NCI-H146 (cell line): Measurements from ENCODE around the gene AFTPH.

Source experiments
- DNase-seq: peaks from one replicate; lab custom pipeline; 2025; lab: John Stamatoyannopoulos, UW

AFTPH gene, protein sequence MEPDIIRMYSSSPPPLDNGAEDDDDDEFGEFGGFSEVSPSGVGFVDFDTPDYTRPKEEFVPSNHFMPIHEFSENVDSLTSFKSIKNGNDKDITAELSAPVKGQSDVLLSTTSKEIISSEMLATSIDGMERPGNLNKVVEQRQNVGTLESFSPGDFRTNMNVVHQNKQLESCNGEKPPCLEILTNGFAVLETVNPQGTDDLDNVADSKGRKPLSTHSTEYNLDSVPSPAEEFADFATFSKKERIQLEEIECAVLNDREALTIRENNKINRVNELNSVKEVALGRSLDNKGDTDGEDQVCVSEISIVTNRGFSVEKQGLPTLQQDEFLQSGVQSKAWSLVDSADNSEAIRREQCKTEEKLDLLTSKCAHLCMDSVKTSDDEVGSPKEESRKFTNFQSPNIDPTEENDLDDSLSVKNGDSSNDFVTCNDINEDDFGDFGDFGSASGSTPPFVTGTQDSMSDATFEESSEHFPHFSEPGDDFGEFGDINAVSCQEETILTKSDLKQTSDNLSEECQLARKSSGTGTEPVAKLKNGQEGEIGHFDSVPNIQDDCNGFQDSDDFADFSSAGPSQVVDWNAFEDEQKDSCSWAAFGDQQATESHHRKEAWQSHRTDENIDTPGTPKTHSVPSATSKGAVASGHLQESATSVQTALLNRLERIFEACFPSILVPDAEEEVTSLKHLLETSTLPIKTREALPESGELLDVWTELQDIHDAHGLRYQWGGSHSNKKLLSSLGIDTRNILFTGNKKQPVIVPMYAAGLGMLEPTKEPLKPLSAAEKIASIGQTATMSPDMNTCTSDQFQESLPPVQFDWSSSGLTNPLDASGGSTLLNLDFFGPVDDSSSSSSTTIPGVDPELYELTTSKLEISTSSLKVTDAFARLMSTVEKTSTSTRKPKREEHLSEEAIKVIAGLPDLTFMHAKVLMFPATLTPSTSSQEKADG

DNA sequence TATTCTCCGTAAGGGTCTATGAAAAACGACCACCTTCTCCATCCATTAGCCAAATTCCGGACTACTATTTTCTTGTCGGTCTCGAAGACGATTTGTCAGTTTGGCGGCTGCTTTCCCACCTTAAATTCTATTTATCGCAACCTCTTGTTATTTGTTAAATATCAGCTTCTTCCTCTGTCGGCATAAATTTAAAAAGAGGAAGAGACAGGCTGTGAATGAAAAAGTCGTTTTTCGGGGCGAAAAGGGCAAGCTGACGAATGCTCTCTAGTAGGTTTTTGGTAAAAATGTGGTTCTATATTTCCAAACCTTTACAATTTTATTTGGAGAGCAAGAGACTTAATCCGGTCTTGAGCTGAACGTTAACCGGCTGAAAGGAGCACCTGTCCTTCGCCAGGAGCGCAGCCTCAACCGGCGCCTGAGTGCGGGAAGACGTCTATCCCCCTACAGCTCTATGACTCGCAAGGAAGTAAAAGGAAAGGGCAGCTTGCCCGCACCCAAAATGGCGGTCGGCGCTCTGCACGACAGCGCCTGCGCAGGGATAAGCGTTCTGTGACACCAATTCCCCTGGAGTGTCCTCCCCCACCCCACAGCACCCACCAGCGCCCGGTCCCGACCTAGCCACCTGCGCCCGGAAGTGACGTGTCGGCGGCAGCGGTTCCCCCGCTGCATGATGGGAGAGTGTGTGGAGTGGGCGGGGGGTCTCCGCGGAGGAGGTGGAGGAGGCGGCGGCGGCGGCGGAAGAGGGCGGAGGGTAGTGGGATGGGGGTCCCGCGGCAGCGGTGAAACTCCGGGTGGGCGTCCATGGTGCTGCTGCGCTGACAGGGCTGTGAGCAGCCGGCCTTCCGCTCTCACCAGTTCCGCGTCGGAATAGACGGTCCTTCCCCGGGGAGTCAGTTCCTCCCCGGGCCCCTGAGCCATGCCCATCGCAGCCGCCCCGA is at the start of gene AFTPH:
TSS of gene AFTPH (plus strand) at position 663 of the 938 bp plus-strand sequence. CDS start 27,147 bp downstream, outside the sequence.
- peak; percentile 99 for DNase-seq

GRCh38 chr2:64474636-64475035 is 49.5 kb upstream of the AFTPH start:
- no peak for DNase-seq

DNA sequence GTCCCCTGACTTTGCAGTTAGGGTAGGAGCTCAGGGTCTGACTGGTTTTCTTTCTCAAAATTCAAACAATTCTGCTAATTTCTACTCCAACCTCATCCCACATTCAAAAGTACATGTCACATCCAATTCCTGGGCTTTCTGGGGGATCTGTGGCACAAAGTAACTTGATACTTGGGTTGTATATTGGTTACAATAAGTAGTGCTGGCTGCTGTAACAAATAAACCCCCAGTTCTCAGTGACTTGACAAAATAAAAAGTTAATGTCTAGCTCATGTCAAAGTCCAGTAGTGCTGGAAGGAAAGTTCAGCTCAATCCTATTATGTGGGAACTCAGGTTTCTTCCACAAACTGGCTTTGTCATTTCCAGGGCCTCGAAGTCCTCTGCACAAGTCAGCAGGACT is 47.1 kb upstream of the AFTPH start:
- DNase-seq = no peak

DNA sequence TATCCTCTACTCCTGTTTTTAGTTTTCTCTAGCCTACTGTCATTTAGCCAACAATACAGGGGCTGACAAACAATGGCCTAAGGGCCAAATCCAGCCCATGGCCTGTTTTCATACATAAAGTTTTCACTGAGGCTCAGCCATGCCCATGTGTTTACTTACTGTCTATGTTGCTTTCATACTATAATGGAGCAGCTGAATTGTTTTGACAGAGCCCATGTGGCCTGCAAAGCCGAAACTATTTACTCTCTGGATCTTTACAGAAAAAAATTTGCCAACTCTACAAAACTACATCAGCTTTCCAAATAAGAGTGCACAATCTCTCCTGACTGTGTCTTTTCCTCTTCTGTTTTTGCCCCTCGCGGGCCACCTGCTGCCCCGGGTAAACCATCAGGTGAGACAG is 46.1 kb upstream of the AFTPH start:
- DNase-seq = no peak

GRCh38 chr2:64478502-64479230 is 45.5 kb upstream of the AFTPH start:
- no peak for DNase-seq

- no peak for DNase-seq
Measured at GRCh38 chr2:64479259-64480117, 44.6 kb upstream of the AFTPH start.

- no peak for DNase-seq
Measured at GRCh38 chr2:64481665-64482064, 42.5 kb upstream of the AFTPH start.

DNA sequence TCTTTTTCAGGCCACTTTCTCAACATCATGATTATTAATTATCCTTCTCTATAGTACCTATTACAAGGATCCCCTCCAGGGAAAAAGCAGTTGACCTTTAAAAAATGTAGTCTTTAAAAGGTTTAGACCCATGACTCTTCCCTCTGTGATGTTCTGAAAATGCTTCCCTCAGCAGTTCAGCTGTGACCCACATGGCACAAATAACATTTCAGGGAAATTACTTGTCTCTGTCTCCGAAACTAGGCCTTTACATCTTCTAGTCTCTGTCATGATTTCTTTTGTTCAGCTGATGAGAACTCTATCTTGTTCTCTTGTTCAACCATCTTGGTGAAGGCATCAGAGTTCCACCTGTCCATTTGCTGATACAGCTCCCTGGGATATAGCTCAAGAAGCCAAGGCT is 41.9 kb upstream of the AFTPH start:
- DNase-seq = no peak

DNA sequence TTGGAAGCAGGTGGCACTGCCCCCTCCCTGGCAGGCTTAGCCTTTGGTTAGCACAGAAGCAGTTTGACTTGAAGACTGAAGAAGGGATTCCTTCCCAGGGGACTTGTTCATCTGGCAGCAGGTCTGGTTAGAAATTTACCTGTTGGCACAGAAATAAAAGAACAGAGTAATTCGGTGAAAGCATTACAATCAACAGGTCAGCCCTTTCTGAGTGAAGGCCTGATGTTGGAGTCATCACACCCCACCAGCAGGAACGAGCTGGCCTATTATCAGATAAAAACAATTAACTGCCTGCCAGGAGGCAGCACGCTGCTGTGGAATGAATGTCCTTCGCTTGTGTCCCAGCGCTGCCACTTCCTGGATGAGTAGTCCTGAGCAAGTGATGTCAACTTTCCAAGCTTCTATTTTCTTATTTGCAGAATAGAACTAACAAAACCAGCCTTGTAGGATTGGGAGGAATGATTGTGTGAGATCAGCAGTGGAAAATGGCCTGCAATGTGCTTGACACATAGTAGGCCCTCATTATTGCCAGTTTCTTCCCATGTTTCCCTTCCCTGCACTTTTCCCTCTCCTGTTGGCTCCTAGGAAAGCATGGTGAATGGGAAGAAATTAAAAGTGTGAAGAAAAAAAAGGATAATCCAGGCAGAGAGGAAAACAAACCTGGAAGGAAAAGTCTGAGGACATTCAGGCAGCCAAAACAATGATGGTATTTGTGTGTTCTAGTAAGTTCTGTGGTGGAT is 41.2 kb upstream of the AFTPH start:
- peak; percentile 80 for DNase-seq

DNA sequence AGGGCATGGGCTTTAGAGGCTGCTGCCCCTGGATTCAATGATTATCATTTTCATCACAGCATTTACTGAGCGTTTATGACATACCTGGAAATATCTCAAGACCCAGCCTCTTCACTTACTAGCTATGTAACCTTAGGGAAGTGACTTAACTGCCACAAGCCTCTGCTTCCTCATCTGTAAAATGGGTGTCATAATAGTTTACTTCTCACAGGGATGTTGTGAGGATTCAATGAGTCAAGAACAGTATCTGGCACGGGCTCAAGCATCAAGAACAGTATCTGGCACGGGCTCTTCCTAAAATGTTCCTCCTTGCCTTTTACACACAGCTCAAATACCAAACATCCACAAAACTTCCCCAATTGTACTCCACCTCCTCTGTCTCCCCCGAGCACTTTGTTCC is 38.8 kb upstream of the AFTPH start:
- DNase-seq = no peak

DNA sequence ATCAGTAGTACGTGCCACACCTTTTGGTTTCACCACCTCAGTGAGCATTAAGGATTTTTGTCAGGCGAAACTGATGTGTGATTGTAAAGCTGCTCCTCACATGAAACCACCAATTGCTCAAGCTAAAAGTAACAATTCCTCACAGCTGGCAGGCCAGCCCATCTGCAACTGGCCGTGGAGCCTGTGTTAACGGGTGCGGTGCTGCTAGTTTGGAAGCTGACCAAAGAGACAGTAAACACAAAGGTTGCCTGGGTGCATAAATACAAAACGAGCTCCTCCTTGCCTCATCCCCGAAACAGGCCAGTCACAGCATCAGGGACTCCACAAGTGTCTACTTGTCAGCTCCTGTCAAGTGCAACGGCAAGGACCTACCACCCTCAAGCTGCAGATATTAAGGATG is 38.2 kb upstream of the AFTPH start:
- DNase-seq = no peak

GRCh38 chr2:64487256-64488049 is 36.7 kb upstream of the AFTPH start:
- peak; percentile 28 for DNase-seq

DNA sequence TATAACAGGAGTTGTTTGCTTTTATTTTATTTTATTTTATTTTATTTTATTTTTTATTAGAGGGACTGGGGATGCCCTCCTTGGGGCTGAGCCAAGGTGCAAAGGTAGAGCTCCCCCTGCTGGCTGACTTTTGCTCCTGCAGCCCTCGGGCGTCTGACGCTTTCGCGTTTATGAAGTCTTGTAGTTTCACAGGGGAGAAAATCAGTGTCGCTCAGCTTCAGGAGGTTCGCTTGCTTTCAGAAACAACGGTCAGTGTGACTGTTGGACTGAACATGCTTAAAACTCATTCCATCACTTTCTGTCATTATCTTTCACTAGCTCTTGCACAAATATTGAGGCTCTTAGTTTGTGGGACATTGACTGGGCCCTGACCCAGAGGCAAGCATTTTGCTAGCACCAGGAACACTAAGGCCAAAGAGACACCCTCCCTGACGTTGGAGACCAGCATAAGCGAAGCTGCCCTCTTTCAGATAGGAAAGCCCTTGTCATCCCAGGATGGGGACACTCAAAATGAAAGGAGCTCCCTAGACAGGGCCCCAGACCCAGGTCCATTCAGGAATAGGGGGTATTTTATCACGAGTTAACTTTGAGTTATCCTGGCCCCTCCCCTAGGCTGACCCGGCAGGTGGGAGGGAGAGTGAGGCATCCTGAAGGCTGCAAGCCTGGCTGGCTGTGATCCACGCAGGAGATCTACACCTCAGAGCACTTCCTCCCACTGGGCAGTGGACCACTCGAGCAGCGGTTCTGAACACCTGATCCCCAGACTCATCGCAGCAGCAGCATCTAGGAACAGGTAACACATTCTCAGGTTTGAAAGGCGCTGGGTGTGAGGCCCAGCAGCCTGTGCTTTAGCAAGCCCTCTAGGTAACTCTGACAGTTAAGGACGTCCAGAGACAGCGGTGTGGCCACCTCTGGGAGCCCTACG is 35.8 kb upstream of the AFTPH start:
- DNase-seq = peak; percentile 52

DNA sequence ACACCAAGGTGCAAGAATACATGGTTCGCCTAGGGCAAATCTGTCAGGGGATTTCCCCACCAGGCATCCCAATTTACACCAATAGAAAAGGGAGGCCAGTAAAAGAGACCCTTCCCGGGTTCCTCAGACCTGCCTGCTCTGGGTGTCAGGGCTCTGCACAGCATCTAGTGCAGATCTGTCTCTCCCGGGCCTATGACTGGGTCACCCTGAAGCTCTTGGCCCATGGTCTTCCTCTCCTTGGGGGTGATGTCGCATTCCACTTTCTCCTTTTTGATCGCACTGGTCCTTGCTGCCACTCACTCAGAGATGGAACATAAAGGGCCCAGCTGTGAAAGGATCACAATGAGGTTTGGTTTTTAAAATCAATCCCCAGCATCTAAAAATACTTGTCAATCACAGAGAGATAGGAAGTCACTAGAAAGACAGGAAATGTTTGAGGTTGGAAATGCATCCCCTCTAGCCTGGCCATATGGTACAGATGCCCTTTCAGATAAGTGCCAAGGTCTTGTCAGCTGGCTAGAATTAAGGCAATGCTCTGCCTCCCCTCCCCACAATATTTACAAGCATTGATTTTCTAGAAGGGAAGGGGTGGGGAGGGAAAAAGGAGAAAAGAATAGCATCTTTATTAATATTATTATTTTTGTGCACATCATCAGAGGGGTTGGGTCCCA is 34.9 kb upstream of the AFTPH start:
- no peak for DNase-seq

- DNase-seq = no peak
Measured at GRCh38 chr2:64491426-64491825, 32.7 kb upstream of the AFTPH start.

GRCh38 chr2:64492272-64492671 is 31.9 kb upstream of the AFTPH start:
- DNase-seq = no peak

GRCh38 chr2:64492821-64493220 is 31.3 kb upstream of the AFTPH start:
- DNase-seq = no peak
